ENCODE results near the gene PAPLN.

Gene PAPLN

GRCh38 chr14:73227812-73228781, 9.2 kb upstream of the PAPLN start:
- CTCF ChIA-PET: no interaction called here
- no peak overlapping the region; the same call in 1 of the 2 replicates for H3K4me3 ChIP-seq (ENCODE audit: low read depth, low read length)

GRCh38 chr14:73230051-73230450, 7.3 kb upstream of the PAPLN start:
- CTCF ChIA-PET: interaction anchor here (1.1 kb wide), 1 partner anchor 714 kb away, joined by 3 read pairs; no protein-coding TSS in a partner anchor
- no peak for TF ChIP-seq CTCF (IDR thresholded peaks at IDR 0.05; ENCODE audit: insufficient read depth, low read length, missing control alignments)
- no peak overlapping the region for H3K4me3 ChIP-seq (ENCODE audit: low read depth, low read length)
- no peak for DNase-seq (ENCODE audit: low read depth, low spot score)
- POLR2A ChIA-PET: no interaction called here

More at GRCh38 chr14:73227812-73228781, 9.2 kb upstream of the PAPLN start:
- peak; percentile 33 for DNase-seq (ENCODE audit: low read depth, low spot score)
- POLR2A ChIA-PET: no interaction called here
- TF ChIP-seq CTCF (IDR thresholded peaks at IDR 0.05; ENCODE audit: insufficient read depth, low read length, missing control alignments): no peak

GRCh38 chr14:73231981-73232851, 5.1 kb upstream of the PAPLN start:
- peak; percentile 33 for TF ChIP-seq CTCF (IDR thresholded peaks at IDR 0.05; ENCODE audit: insufficient read depth, low read length, missing control alignments)
- ChIA-PET CTCF (interaction anchor here (0.8 to 2.4 kb wide), 5 partner anchors 12 to 240 kb away, joined by 3 to 6 read pairs (median 3); no protein-coding TSS in a partner anchor), POLR2A (interaction anchor here (0.8 kb wide), 1 partner anchor 17 kb away, joined by 3 read pairs; no protein-coding TSS in a partner anchor)
- no peak overlapping the region for H3K4me3 ChIP-seq (ENCODE audit: low read depth, low read length)
- no peak for DNase-seq (ENCODE audit: low read depth, low spot score)

GRCh38 chr14:73232984-73233383, 4.3 kb upstream of the PAPLN start:
- no peak overlapping the region for H3K4me3 ChIP-seq (ENCODE audit: low read depth, low read length)
- DNase-seq (ENCODE audit: low read depth, low spot score): no peak
- POLR2A ChIA-PET: no interaction called here
- TF ChIP-seq CTCF (IDR thresholded peaks at IDR 0.05; ENCODE audit: insufficient read depth, low read length, missing control alignments): no peak
- CTCF ChIA-PET: interaction anchor here (1.0 to 2.4 kb wide), 3 partner anchors 24 to 239 kb away, joined by 3 to 6 read pairs (median 3); no protein-coding TSS in a partner anchor

- TF ChIP-seq CTCF (IDR thresholded peaks at IDR 0.05; ENCODE audit: insufficient read depth, low read length, missing control alignments): no peak
- no peak for DNase-seq (ENCODE audit: low read depth, low spot score)
- POLR2A ChIA-PET: no interaction called here
- CTCF ChIA-PET: interaction anchor here (1.0 kb wide), 1 partner anchor 238 kb away, joined by 3 read pairs; no protein-coding TSS in a partner anchor
- no peak overlapping the region for H3K4me3 ChIP-seq (ENCODE audit: low read depth, low read length)
These were observed 3.7 kb upstream of the PAPLN start for GRCh38 chr14:73233564-73233963.
